Mucosa of descending colon (tissue), 3 donors: ENCODE measurements around the gene PLA2G4B. TPM values are rescaled to one million over a fixed set of nuclear protein-coding genes. Genes with fewer than 3 reads are reported as not detected.

Source experiments
- ATAC-seq: fragments of 200-7000 bp; cut with Tn5 transposase; one replicate; pipeline ENCODE4 v1.9.1; 2020; ENCODE audit warnings: mild to moderate bottlenecking, moderate library complexity
- DNase-seq, 3 donors: peaks; one replicate each; pipeline ENCODE4 v3.0.0-alpha.2; 2020
- H3K36me3 ChIP-seq: fragments of 200-600 bp; one replicate; pipeline ENCODE4 v1.8.0; 2021; ENCODE audit warnings: low read depth, mild to moderate bottlenecking
- H3K4me1 ChIP-seq: fragments of 200-600 bp; one replicate; pipeline ENCODE4 v1.8.0; 2021; ENCODE audit warnings: low read depth, mild to moderate bottlenecking
- H3K4me3 ChIP-seq: fragments of 200-600 bp; one replicate; pipeline ENCODE4 v1.8.0; 2021; ENCODE audit warnings: mild to moderate bottlenecking
- H3K9me3 ChIP-seq: fragments of 200-600 bp; one replicate; pipeline ENCODE4 v1.8.0; 2021; ENCODE audit warnings: mild to moderate bottlenecking
- CTCF ChIP-seq: fragments of 200-600 bp; IDR thresholded peaks from one replicate; pipeline ENCODE4 v1.8.0; 2022; ENCODE audit warnings: antibody characterized with exemption, mild to moderate bottlenecking
- intact Hi-C, 2 donors: fragments of 100-400 bp; cut with DNase I in 1 of 2; cut with micrococcal nuclease in 1 of 2; formaldehyde crosslinking; loops; one replicate each; pipeline versions ENCODE4 v1.11.0 to v1.11.1; 2022; cut with DNase I, micrococcal nuclease
- microRNA-seq: library from miRNA; unstranded; fragments of <30 nt; microRNA quantifications from one replicate; pipeline ENCODE4, GENCODE V29; 2019
- total RNA-seq, 3 donors: library from RNA; stranded (reverse); fragmentation: NEBNext Ultra II Directional in 2 of 3; extraction: Animal tissue kit (Norgen Biotek cat#: 25700) in 2 of 3; gene quantifications; one replicate each; pipeline versions ENCODE4 v1.2.1 to v1.2.4, GENCODE V29; 2021 to 2023
- donor health status: DM: no; HTN: no; CAD: no; lungs with moderate emphysema.
- donor health status: DM: no; HTN: no; CAD: no.
- donor health status: DM: no; HTN: yes; CAD: no.

Gene PLA2G4B
- total RNA-seq, 3 donors from 2014 or later, result 5.2 to 9.7 (median 6.4) TPM

DNA sequence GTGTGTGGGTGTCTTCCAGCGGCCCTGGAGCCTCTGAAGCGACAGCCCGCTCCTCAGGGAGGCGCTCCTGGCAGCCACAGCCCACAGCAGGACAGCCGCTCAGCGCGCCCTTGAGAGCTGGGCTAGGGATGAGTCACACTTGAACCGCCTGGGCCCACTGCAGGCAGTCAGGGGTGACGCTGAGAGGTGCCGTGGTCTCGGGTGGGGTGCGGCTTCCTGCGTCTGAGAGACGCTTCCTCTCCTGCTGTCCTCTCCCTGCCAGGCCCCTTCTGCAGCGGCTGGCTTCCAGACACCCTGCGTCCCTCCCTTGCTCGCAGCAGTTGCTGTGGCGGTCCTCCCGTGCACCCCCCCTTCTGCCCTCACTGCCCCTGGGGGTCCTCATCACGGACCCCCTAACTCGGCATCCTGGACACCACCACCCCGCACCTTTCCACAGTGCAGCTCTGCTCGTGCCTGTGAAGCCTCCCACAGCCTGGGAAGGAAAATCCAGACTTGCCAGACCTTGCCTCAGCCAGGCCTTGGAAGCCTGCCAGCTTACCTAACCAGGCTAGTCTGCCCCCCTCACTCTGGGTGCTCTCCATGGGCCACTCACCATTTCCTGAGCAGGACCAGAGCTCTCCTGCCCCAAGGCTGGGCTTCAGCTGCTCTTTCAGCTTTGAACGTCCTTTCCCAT, 56.3 kb downstream of the PLA2G4B start:
- DNase-seq, result peak; percentile 49 to 89 (median 68)
- ATAC-seq, result peak; percentile 81
- no peak for TF ChIP-seq CTCF
- peaks cover 9% of the 10 kb centered on the region for H3K4me1 ChIP-seq
- intact Hi-C loops, result no loop called here
- H3K9me3 ChIP-seq, result no peaks in the 10 kb centered on the region
- no peaks in the 10 kb centered on the region for H3K36me3 ChIP-seq
- no peak overlapping the region for H3K4me3 ChIP-seq

- H3K4me1 ChIP-seq, result peaks cover 9% of the 10 kb centered on the region
- no peaks in the 10 kb centered on the region for H3K9me3 ChIP-seq
- DNase-seq (no peak), ATAC-seq (no peak)
- no peak for TF ChIP-seq CTCF
- H3K4me3 ChIP-seq, result no peak overlapping the region
- intact Hi-C loops, result no loop called here
- H3K36me3 ChIP-seq, result no peaks in the 10 kb centered on the region
Observed at GRCh38 chr15:41895491-41895890, 56.8 kb downstream of the PLA2G4B start.

- no peak for TF ChIP-seq CTCF
- H3K9me3 ChIP-seq, result no peaks in the 10 kb centered on the region
- H3K36me3 ChIP-seq, result no peaks in the 10 kb centered on the region
- ATAC-seq (no peak), DNase-seq (no peak)
- H3K4me1 ChIP-seq, result peaks cover 9% of the 10 kb centered on the region
- no peak overlapping the region for H3K4me3 ChIP-seq
- intact Hi-C loops, result no loop called here
Observed at GRCh38 chr15:41895957-41896356, 57.3 kb downstream of the PLA2G4B start.

DNA sequence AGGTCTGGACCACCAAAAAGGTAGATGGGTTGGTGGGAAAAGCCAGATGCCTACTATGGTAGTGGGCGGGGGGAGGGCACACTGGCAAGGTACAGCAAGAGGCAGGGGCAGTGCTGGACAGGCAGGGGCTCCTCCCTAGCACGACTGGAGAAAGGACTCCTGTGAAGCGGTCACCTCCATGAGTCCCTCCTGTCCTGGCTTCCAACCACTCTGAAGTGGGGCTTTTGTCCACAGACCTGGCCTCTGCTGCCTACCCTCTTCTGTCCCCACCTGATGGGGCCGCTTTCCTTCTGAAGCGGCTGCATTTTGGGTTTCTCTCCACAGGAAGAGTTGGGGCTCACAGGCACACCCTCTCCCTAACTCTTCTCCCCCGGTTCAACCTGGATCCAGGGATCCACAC, 57.9 kb downstream of the PLA2G4B start:
- intact Hi-C loops, result no loop called here
- H3K9me3 ChIP-seq, result no peaks in the 10 kb centered on the region
- DNase-seq (no peak), ATAC-seq (no peak)
- no peak overlapping the region for H3K4me3 ChIP-seq
- no peak for TF ChIP-seq CTCF
- H3K4me1 ChIP-seq, result peaks cover 9% of the 10 kb centered on the region
- no peaks in the 10 kb centered on the region for H3K36me3 ChIP-seq

DNA sequence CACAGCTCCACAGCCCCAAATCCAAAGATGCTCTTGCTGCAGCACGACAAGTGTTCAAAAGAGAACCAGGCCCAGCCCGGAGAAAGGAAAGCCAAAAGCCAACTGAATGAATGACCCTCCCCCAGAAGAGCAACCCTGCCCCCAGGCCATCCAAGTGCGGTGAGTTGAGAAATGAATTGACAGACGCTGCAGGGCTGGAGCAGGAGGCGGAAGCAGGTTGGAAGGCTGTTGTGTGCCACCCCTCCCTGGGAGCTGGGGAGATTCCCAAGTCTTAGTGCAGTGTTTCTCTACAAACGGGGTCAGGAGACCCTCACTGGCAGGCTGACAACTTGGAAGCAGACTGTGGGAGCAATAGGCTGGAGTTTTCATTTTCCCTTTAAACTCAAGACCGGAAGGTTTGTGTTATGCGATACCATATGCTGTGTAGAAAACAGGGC, 58.7 kb downstream of the PLA2G4B start:
- no peak for TF ChIP-seq CTCF
- Histone ChIP-seq H3K4me3 (no peak overlapping the region), H3K9me3 (no peaks in the 10 kb centered on the region), H3K4me1 (peaks cover 9% of the 10 kb centered on the region), H3K36me3 (no peaks in the 10 kb centered on the region)
- intact Hi-C loops, result no loop called here
- no peak for DNase-seq
- no peak for ATAC-seq

Small RNA genes within 50 kb of the gene (microRNA-seq; reads per million reads assigned to microRNA genes)
- not detected for gene MIR4310

Other genes with a start within 250 kb of the PLA2G4B start
- 10 to 100 TPM; 29.1 to 50.5 (median 29.2) TPM for gene MGA, start 178.4 kb upstream of the PLA2G4B start, total RNA-seq
- 10 to 100 TPM; 15.2 to 35.5 (median 16.0) TPM for gene MAPKBP1, start 64.4 kb upstream of the PLA2G4B start, total RNA-seq
- gene JMJD7, start 10.8 kb upstream of the PLA2G4B start, total RNA-seq, result 10 to 100 TPM in 2 of 3 donors, 1 to 10 TPM in 1; 9.8 to 15.2 (median 10.8) TPM
- gene SPTBN5, start 55.2 kb downstream of the PLA2G4B start, total RNA-seq, result 1 to 10 TPM in 1 of 3 donors, under 1 TPM in 2; 0.36 to 2.2 (median 0.87) TPM
- 10 to 100 TPM; 26.4 to 39.0 (median 35.0) TPM for gene EHD4, start 133.7 kb downstream of the PLA2G4B start, total RNA-seq
- gene PLA2G4E, start 182.2 kb downstream of the PLA2G4B start, total RNA-seq, result under 1 TPM; 0.06 to 0.27 (median 0.09) TPM